Effector memory CD8-positive, alpha-beta T cell (primary cell): Measurements from ENCODE around the gene FAM193A.
"Not testable (repeated sequence)": the region's sequence is repeated elsewhere in the genome, so short reads cannot be mapped to it uniquely, and the experiment has no call there.

Experiments used
- ATAC-seq: fragments of 150-1000 bp; cut with Tn5 transposase; replicated peaks from 2 replicates; pipeline ENCODE4 v1.10.0; 2021; ENCODE audit warnings: mild to moderate bottlenecking, moderate library complexity
- DNase-seq, 3 experiments: peaks; one replicate each; pipeline ENCODE4 v3.0.0; 2021
- H3K27ac Mint-ChIP-seq, 2 donors: one replicate each; pipeline ENCODE4 v1.8.0; 2022; ENCODE audit warnings: mild to moderate bottlenecking in 2 of 2, mixed read lengths in 2 of 2, moderate library complexity in 2 of 2
- H3K27me3 Mint-ChIP-seq, 2 donors: one replicate each; pipeline ENCODE4 v1.8.0; 2022; ENCODE audit warnings: mixed read lengths in 2 of 2
- H3K36me3 Mint-ChIP-seq: one replicate; pipeline ENCODE4 v1.8.0; 2022; ENCODE audit warnings: mild to moderate bottlenecking, moderate library complexity, mixed read lengths; ENCODE audit not compliant: insufficient read depth
- H3K4me1 Mint-ChIP-seq, 2 donors: one replicate each; pipeline ENCODE4 v1.8.0; 2022; ENCODE audit warnings: low read depth in 2 of 2, mixed read lengths in 2 of 2
- H3K4me3 Mint-ChIP-seq, 2 donors: one replicate each; pipeline ENCODE4 v1.8.0; 2022; ENCODE audit warnings: mild to moderate bottlenecking in 2 of 2, mixed read lengths in 2 of 2, moderate library complexity in 2 of 2
- H3K9me3 Mint-ChIP-seq, 2 donors: one replicate each; pipeline ENCODE4 v1.8.0; 2022; ENCODE audit warnings: mixed read lengths in 2 of 2

FAM193A gene

GRCh38 chr4:2761035-2761923, 224.8 kb downstream of the FAM193A start:
- ATAC-seq (no peak), DNase-seq (no peak)
- Mint-ChIP-seq H3K27ac (peak overlapping the region; percentile 41 to 44), H3K4me3 (no peak overlapping the region), H3K9me3 (no peaks in the 10 kb centered on the region), H3K36me3 (no peaks in the 10 kb centered on the region), H3K4me1 (peaks cover 0 to 11% of the 10 kb centered on the region in 2 donors), H3K27me3 (no peaks in the 10 kb centered on the region)

DNA sequence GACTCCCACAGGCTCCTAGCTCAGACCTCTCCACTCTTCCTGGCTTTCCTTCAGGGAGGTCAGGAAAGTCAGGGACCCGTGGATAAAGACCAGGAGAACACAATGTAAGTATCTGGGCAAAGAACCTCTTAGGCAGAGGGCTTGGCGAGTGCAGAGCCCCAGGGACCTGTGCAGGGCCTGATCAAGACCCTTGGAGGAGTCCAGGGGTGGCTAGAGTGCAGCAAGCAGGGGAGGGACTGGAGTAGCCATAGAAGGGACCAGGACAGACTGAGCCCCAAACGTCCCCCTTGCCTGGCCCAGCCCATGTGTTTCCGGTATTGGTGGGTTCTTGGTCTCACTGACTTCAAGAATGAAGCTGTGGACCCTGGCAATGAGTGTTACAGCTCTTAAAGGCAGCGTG, 225.6 kb downstream of the FAM193A start:
- Mint-ChIP-seq H3K4me3 (no peak overlapping the region), H3K27me3 (no peaks in the 10 kb centered on the region), H3K4me1 (peaks cover 0 to 10% of the 10 kb centered on the region in 2 donors), H3K36me3 (peaks cover 4% of the 10 kb centered on the region), H3K27ac (peak overlapping the region in 1 of 2 donors; percentile 41), H3K9me3 (no peaks in the 10 kb centered on the region)
- DNase-seq = no peak
- no peak for ATAC-seq

DNA sequence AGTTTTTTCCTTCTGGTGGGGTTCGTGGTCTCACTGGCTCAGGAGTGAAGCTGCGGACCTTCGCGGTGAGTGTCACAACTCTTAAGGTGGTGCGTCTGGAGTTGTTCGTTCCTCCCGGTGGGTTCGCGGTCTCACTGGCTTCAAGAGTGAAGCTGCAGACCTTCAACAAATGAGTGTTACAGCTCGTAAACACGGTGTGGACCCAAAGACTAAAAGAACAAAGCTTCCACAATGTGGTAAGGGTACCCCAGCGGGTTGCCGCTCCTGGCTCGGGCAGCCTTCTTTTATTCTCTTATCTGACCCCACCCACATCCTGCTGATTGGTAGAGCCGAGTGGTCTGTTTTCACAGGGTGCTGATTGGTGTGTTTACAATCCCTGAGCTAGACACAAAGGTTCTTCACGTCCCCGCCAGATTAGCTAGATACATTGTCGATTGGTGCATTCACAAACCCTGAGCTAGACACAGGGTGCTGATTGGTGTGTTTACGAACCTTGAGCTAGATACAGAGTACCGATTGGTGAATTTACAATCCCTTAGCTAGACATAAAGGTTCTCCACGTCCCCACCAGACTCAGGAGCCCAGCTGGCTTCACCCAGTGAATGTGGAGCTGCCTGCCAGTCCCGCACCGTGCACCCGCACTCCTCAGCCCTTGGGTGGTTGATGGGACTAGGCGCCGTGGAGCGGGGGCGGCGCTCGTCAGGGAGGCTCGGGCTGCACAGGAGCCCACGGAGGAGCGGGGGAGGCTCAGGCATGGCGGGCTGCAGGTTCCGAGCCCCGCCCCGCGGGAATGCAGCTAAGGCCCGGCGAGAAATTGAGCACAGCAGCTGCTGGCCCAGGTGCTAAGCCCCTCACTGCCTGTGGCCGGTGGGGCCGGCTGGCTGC, 226.3 kb downstream of the FAM193A start:
- not testable (repeated sequence) for ATAC-seq, DNase-seq, H3K9me3 Mint-ChIP-seq, H3K36me3 Mint-ChIP-seq, H3K27me3 Mint-ChIP-seq, H3K4me1 Mint-ChIP-seq, H3K27ac Mint-ChIP-seq
- H3K4me3 Mint-ChIP-seq = peak overlapping the region in 1 of 2 donors; percentile 8

DNA sequence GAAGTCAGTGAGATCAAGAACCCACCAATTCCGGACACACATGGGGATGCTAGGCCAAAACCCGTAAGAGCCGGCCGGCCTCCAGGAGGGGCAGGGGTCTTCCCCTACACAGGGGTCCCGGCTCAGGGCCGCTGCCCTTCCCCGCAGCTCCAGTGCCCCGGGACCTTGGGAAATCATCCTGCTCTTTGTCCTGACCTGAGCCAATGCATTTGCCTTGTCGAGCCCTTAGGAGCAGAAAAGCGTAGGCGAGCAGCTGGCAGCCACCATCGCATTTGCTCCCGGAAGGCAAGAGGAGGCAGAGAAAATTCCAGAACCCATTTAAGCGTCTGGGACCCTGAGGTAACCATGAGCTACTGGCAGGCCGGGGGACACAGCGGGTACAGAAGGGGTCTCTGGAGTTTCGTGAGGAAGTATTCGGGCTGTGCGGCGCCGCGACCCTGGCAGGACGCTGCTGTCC, 227.1 kb downstream of the FAM193A start:
- DNase-seq = no peak
- Mint-ChIP-seq H3K27ac (no peak overlapping the region), H3K9me3 (no peaks in the 10 kb centered on the region), H3K27me3 (no peaks in the 10 kb centered on the region), H3K4me3 (peak overlapping the region; percentile 52 to 67), H3K4me1 (peaks cover 0 to 7% of the 10 kb centered on the region in 2 donors), H3K36me3 (peaks cover 4% of the 10 kb centered on the region)
- ATAC-seq = no peak

DNA sequence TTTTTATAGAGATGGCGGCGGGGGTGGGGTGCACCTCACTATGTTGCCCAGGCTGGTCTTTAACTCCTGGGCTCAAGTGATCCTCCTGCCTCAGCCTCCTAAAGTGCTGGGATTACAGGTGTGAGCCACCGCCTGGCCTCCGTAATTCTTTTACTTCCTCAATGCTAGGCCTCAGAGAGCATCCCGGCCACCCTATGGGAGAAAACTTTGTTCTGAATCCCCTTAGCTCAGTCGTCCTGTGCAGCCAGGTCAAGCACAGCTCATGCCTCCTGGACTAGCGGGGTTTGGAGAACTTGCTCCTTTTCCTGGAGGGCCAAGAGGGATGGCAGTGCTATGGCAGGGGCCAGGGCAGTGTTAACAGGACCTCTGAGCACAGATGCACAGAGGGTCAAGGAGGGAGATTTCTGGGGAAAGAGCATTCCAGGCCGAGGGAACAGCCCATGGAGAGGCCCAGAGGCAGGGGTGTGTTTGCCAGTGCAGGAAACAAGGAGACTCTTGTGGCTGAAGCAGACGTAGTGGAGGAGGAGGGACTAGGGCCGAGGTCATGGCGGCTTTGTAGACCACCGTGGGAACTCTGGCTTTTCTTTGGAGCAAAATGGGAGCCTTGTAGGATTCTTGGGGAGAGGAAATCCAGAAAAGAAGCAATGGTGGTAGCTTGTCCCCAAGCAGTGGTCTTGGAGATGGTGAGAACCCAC, 229.5 kb downstream of the FAM193A start:
- Mint-ChIP-seq H3K27me3 (no peaks in the 10 kb centered on the region), H3K27ac (no peak overlapping the region), H3K4me1 (peaks cover 4 to 10% of the 10 kb centered on the region in 2 donors), H3K4me3 (no peak overlapping the region), H3K36me3 (peaks cover 4% of the 10 kb centered on the region), H3K9me3 (no peaks in the 10 kb centered on the region)
- ATAC-seq (no peak), DNase-seq (no peak)

- Mint-ChIP-seq H3K27ac (no peak overlapping the region), H3K9me3 (no peaks in the 10 kb centered on the region), H3K27me3 (no peaks in the 10 kb centered on the region), H3K4me1 (peaks cover 8 to 11% of the 10 kb centered on the region in 2 donors), H3K4me3 (no peak overlapping the region), H3K36me3 (peaks cover 7% of the 10 kb centered on the region)
- DNase-seq (no peak), ATAC-seq (no peak)
These were observed 230.7 kb downstream of the FAM193A start for GRCh38 chr4:2767046-2767704.

- Mint-ChIP-seq H3K27ac (no peak overlapping the region), H3K4me1 (peaks cover 8 to 11% of the 10 kb centered on the region in 2 donors), H3K4me3 (no peak overlapping the region), H3K9me3 (no peaks in the 10 kb centered on the region), H3K27me3 (no peaks in the 10 kb centered on the region), H3K36me3 (peaks cover 7% of the 10 kb centered on the region)
- DNase-seq (no peak), ATAC-seq (no peak)
These were observed 231.2 kb downstream of the FAM193A start for GRCh38 chr4:2767705-2768074.

- H3K27me3 Mint-ChIP-seq = no peaks in the 10 kb centered on the region
- no peak for DNase-seq
- no peak overlapping the region for H3K4me3 Mint-ChIP-seq
- no peaks in the 10 kb centered on the region for H3K9me3 Mint-ChIP-seq
- H3K27ac Mint-ChIP-seq = no peak overlapping the region
- H3K4me1 Mint-ChIP-seq = peaks cover 8 to 11% of the 10 kb centered on the region in 2 donors
- H3K36me3 Mint-ChIP-seq = peaks cover 7% of the 10 kb centered on the region
- no peak for ATAC-seq
These were observed 231.7 kb downstream of the FAM193A start for GRCh38 chr4:2768124-2768523.

DNA sequence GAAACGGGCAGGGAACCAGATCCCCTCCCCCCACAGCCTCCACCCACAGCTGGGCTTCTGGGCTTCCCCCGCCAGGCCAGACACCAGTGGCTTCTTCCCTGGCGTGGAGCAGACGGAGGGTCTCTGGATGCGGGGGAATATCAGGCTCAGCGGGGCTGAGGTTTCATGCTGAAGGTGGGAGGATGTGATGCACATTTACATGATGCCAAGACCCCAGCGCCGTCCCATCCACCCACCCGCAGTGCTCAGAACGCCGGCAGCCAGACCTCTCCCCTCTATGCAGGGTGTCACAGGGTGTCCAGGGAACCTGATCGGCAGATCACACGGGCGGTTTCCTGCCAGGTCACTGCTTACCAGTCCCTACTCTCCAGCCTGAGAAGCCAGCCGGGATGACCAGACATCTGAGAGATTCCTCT, 232.5 kb downstream of the FAM193A start:
- Mint-ChIP-seq H3K27me3 (no peaks in the 10 kb centered on the region), H3K9me3 (no peaks in the 10 kb centered on the region), H3K4me1 (peaks cover 8 to 11% of the 10 kb centered on the region in 2 donors), H3K4me3 (no peak overlapping the region), H3K36me3 (peaks cover 7% of the 10 kb centered on the region), H3K27ac (no peak overlapping the region)
- no peak for ATAC-seq
- no peak for DNase-seq

- H3K4me3 Mint-ChIP-seq = no peak overlapping the region
- H3K9me3 Mint-ChIP-seq = no peaks in the 10 kb centered on the region
- DNase-seq (no peak), ATAC-seq (no peak)
- H3K4me1 Mint-ChIP-seq = peaks cover 8 to 10% of the 10 kb centered on the region in 2 donors
- no peaks in the 10 kb centered on the region for H3K27me3 Mint-ChIP-seq
- peak overlapping the region in 1 of 2 donors; percentile 39 for H3K27ac Mint-ChIP-seq
- peaks cover 10% of the 10 kb centered on the region for H3K36me3 Mint-ChIP-seq
These were observed 234.8 kb downstream of the FAM193A start for GRCh38 chr4:2771264-2771663.

DNA sequence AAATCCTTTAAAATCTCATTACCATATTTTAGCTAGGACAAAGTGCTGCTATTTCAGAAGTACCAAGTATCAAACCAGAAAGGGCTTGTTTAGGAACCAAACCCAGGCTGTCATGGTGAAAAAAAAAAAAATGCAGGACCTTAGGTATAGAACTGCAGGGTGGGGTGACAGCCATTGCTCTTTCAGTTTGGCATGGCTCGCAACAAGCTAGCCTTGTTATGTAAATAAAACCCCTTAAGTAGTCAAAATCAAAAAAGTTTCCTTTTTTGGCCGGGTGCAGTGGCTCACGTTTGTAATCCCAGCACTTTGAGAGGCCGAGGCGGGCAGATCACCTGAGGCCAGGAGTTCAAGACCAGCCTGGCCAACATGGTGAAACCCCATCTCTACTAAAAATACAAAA, 244.2 kb downstream of the FAM193A start:
- not testable (repeated sequence) for H3K4me1 Mint-ChIP-seq, H3K27ac Mint-ChIP-seq, H3K36me3 Mint-ChIP-seq, H3K27me3 Mint-ChIP-seq, ATAC-seq, DNase-seq, H3K4me3 Mint-ChIP-seq, H3K9me3 Mint-ChIP-seq

- ATAC-seq (no peak), DNase-seq (no peak)
- no peaks in the 10 kb centered on the region for H3K36me3 Mint-ChIP-seq
- H3K4me1 Mint-ChIP-seq = peaks cover 10% of the 10 kb centered on the region in 2 donors
- H3K9me3 Mint-ChIP-seq = no peaks in the 10 kb centered on the region
- no peaks in the 10 kb centered on the region for H3K27me3 Mint-ChIP-seq
- no peak overlapping the region for H3K4me3 Mint-ChIP-seq
- no peak overlapping the region for H3K27ac Mint-ChIP-seq
These were observed 245.5 kb downstream of the FAM193A start for GRCh38 chr4:2781911-2782310.
